Measurements from ENCODE around the gene ATG10.

Gene ATG10

GRCh38 chr5:82297711-82298110 is 325.9 kb downstream of the ATG10 start:
- TF ChIP-seq ZFX (IDR thresholded peaks at IDR 0.05; ENCODE audit: borderline replicate concordance) (no peak), CTCF (IDR thresholded peaks at IDR 0.05) (no peak)
- no peak overlapping the region for H3K27ac ChIP-seq

- no peak overlapping the region for H3K27ac ChIP-seq
- TF ChIP-seq CTCF (IDR thresholded peaks at IDR 0.05): no peak
- TF ChIP-seq ZFX (IDR thresholded peaks at IDR 0.05; ENCODE audit: borderline replicate concordance): no peak
Measured at GRCh38 chr5:82298668-82299067, 326.8 kb downstream of the ATG10 start.

GRCh38 chr5:82301190-82301589 is 329.4 kb downstream of the ATG10 start:
- no peak overlapping the region for H3K27ac ChIP-seq

More at GRCh38 chr5:82301190-82301589, 329.4 kb downstream of the ATG10 start:
- TF ChIP-seq ZFX (IDR thresholded peaks at IDR 0.05; ENCODE audit: borderline replicate concordance): no peak
- no peak for TF ChIP-seq CTCF (IDR thresholded peaks at IDR 0.05)

Measured in 22Rv1 (cell line).